ENCODE measurements around the gene CYP46A1. TPM values are rescaled to one million over a fixed set of nuclear protein-coding genes. Genes with fewer than 3 reads are reported as not detected.

Gene CYP46A1
- total and polyA plus RNA-seq, 7 experiments from 2014 or later = 0.02 to 0.34 (median 0.23) TPM; not detected in 1

- Mint-ChIP-seq H3K27me3 (peaks cover 18 to 58% (median 46%) of the 10 kb centered on the region in 5 donors), H3K9me3 (no peaks in the 10 kb centered on the region), H3K4me3 (peak overlapping the region in 1 of 10 donors; percentile 43), H3K4me1 (peaks cover 9 to 30% (median 13%) of the 10 kb centered on the region in 7 donors), H3K27ac (no peak overlapping the region), H3K36me3 (no peaks in the 10 kb centered on the region)
- H3K36me3 ChIP-seq (ENCODE audit: control insufficient read depth in 2 of 3, insufficient read depth in 3 of 3, low read length in 3 of 3) = peaks cover 0 to 5% (median 0%) of the 10 kb centered on the region in 3 experiments
- ChIA-PET POLR2A (interaction anchor here (0.6 kb wide), 1 partner anchor 168 kb away, joined by 3 read pairs; no protein-coding TSS in a partner anchor), CTCF (interaction anchor here (0.6 kb wide), 1 partner anchor 90 kb away, joined by 3 read pairs; no protein-coding TSS in a partner anchor)
- ATAC-seq (no peak), DNase-seq (peak in 1 of 9 donors; percentile 8)
- no peak overlapping the region for H3K27ac ChIP-seq (ENCODE audit: low read depth, low read length)
- intact Hi-C loops (cut with micrococcal nuclease) = loop anchor here in 1 of 2 donors (10.0 kb wide), 1 partner anchor 288 kb away; no protein-coding TSS in a partner anchor
- no peaks in the 10 kb centered on the region for H3K9me3 ChIP-seq (ENCODE audit: control insufficient read depth in 2 of 3, low read length in 3 of 3)
- H3K4me3 ChIP-seq (ENCODE audit: low read length) = no peak overlapping the region
- peaks cover 3 to 4% of the 10 kb centered on the region in 2 donors for H3K27me3 ChIP-seq (ENCODE audit: control insufficient read depth in 2 of 2, insufficient read depth in 2 of 2, low read length in 2 of 2)
- H3K4me1 ChIP-seq (ENCODE audit: control insufficient read depth in 2 of 2, insufficient read depth in 2 of 2, low read length in 2 of 2) = peaks cover 5 to 12% of the 10 kb centered on the region in 2 donors
Observed at GRCh38 chr14:99686557-99687283, 2.6 kb downstream of the CYP46A1 start.

- no peak overlapping the region for H3K4me3 ChIP-seq (ENCODE audit: low read length)
- H3K27me3 ChIP-seq (ENCODE audit: control insufficient read depth in 2 of 2, insufficient read depth in 2 of 2, low read length in 2 of 2) = peaks cover 3 to 4% of the 10 kb centered on the region in 2 donors
- Mint-ChIP-seq H3K4me1 (peaks cover 9 to 29% (median 12%) of the 10 kb centered on the region in 7 donors), H3K36me3 (no peaks in the 10 kb centered on the region), H3K27ac (no peak overlapping the region), H3K9me3 (no peaks in the 10 kb centered on the region), H3K27me3 (peaks cover 22 to 60% (median 46%) of the 10 kb centered on the region in 5 donors), H3K4me3 (no peak overlapping the region)
- H3K9me3 ChIP-seq (ENCODE audit: control insufficient read depth in 2 of 3, low read length in 3 of 3) = no peaks in the 10 kb centered on the region
- H3K27ac ChIP-seq (ENCODE audit: low read depth, low read length) = no peak overlapping the region
- POLR2A ChIA-PET = interaction anchor here (0.6 kb wide), 1 partner anchor 168 kb away, joined by 3 read pairs; no protein-coding TSS in a partner anchor
- CTCF ChIA-PET = interaction anchor here (0.6 to 1.9 kb wide), 4 partner anchors 13 to 208 kb away, joined by 3 to 4 read pairs (median 3); no protein-coding TSS in a partner anchor
- H3K4me1 ChIP-seq (ENCODE audit: control insufficient read depth in 2 of 2, insufficient read depth in 2 of 2, low read length in 2 of 2) = peaks cover 5 to 11% of the 10 kb centered on the region in 2 donors
- ATAC-seq (no peak), DNase-seq (peak in 7 of 9 donors; percentile 11 to 55 (median 44))
- H3K36me3 ChIP-seq (ENCODE audit: control insufficient read depth in 2 of 3, insufficient read depth in 3 of 3, low read length in 3 of 3) = peaks cover 0 to 5% (median 0%) of the 10 kb centered on the region in 3 experiments
- intact Hi-C loops (cut with micrococcal nuclease) = loop anchor here in 1 of 2 donors (10.0 kb wide), 1 partner anchor 287 kb away; no protein-coding TSS in a partner anchor
Observed at GRCh38 chr14:99687284-99688209, 3.4 kb downstream of the CYP46A1 start.

GRCh38 chr14:99688210-99688581, 4.1 kb downstream of the CYP46A1 start:
- Histone ChIP-seq H3K27me3 (ENCODE audit: control insufficient read depth in 2 of 2, insufficient read depth in 2 of 2, low read length in 2 of 2) (peaks cover 3 to 4% of the 10 kb centered on the region in 2 donors), H3K27ac (ENCODE audit: low read depth, low read length) (no peak overlapping the region), H3K36me3 (ENCODE audit: control insufficient read depth in 2 of 3, insufficient read depth in 3 of 3, low read length in 3 of 3) (peaks cover 0 to 5% (median 0%) of the 10 kb centered on the region in 3 experiments), H3K9me3 (ENCODE audit: control insufficient read depth in 2 of 3, low read length in 3 of 3) (no peaks in the 10 kb centered on the region), H3K4me3 (ENCODE audit: low read length) (no peak overlapping the region), H3K4me1 (ENCODE audit: control insufficient read depth in 2 of 2, insufficient read depth in 2 of 2, low read length in 2 of 2) (peaks cover under 1 to 5% of the 10 kb centered on the region in 2 donors)
- peak in 1 of 9 donors; percentile 15 for DNase-seq
- POLR2A ChIA-PET = no interaction called here
- Mint-ChIP-seq H3K4me3 (no peak overlapping the region), H3K9me3 (no peaks in the 10 kb centered on the region), H3K36me3 (no peaks in the 10 kb centered on the region), H3K27ac (no peak overlapping the region), H3K4me1 (peaks cover 5 to 29% (median 9%) of the 10 kb centered on the region in 7 donors), H3K27me3 (peaks cover 22 to 60% (median 49%) of the 10 kb centered on the region in 5 donors)
- CTCF ChIA-PET = interaction anchor here (1.0 to 1.9 kb wide), 2 partner anchors 12 to 19 kb away, joined by 3 to 4 read pairs; no protein-coding TSS in a partner anchor
- intact Hi-C loops (cut with micrococcal nuclease) = loop anchor here in 1 of 2 donors (10.0 kb wide), 1 partner anchor 287 kb away; no protein-coding TSS in a partner anchor
- ATAC-seq = no peak

- no peaks in the 10 kb centered on the region for H3K9me3 Mint-ChIP-seq
- H3K27me3 ChIP-seq (ENCODE audit: control insufficient read depth in 2 of 2, insufficient read depth in 2 of 2, low read length in 2 of 2) = peaks cover 3 to 4% of the 10 kb centered on the region in 2 donors
- peaks cover 22 to 60% (median 49%) of the 10 kb centered on the region in 5 donors for H3K27me3 Mint-ChIP-seq
- H3K36me3 Mint-ChIP-seq = no peaks in the 10 kb centered on the region
- ChIA-PET CTCF (interaction anchor here (0.7 to 1.9 kb wide), 3 partner anchors 11 to 19 kb away, joined by 3 to 4 read pairs (median 3); no protein-coding TSS in a partner anchor), POLR2A (no interaction called here)
- no peak overlapping the region for H3K27ac ChIP-seq (ENCODE audit: low read depth, low read length)
- no peak overlapping the region for H3K4me3 ChIP-seq (ENCODE audit: low read length)
- peak overlapping the region in 2 of 9 donors; percentile 26 to 73 for H3K27ac Mint-ChIP-seq
- DNase-seq (peak in 1 of 9 donors; percentile 15), ATAC-seq (no peak)
- H3K4me1 Mint-ChIP-seq = peaks cover 5 to 29% (median 9%) of the 10 kb centered on the region in 7 donors
- peaks cover 0 to 2% (median 0%) of the 10 kb centered on the region in 3 experiments for H3K36me3 ChIP-seq (ENCODE audit: control insufficient read depth in 2 of 3, insufficient read depth in 3 of 3, low read length in 3 of 3)
- H3K4me3 Mint-ChIP-seq = peak overlapping the region in 1 of 10 donors; percentile 10
- H3K9me3 ChIP-seq (ENCODE audit: control insufficient read depth in 2 of 3, low read length in 3 of 3) = no peaks in the 10 kb centered on the region
- peaks cover 0 to 3% of the 10 kb centered on the region in 2 donors for H3K4me1 ChIP-seq (ENCODE audit: control insufficient read depth in 2 of 2, insufficient read depth in 2 of 2, low read length in 2 of 2)
- intact Hi-C loops (cut with micrococcal nuclease) = loop anchor here in 1 of 2 donors (10.0 kb wide), 1 partner anchor 286 kb away; no protein-coding TSS in a partner anchor
Observed at GRCh38 chr14:99688629-99689028, 4.5 kb downstream of the CYP46A1 start.

GRCh38 chr14:99689266-99690236, 5.5 kb downstream of the CYP46A1 start:
- ATAC-seq = no peak
- intact Hi-C loops (cut with micrococcal nuclease) = loop anchor here in 1 of 2 donors (10.0 kb wide), 1 partner anchor 285 kb away; no protein-coding TSS in a partner anchor
- Histone ChIP-seq H3K4me3 (ENCODE audit: low read length) (no peak overlapping the region), H3K36me3 (ENCODE audit: control insufficient read depth in 2 of 3, insufficient read depth in 3 of 3, low read length in 3 of 3) (no peaks in the 10 kb centered on the region), H3K27me3 (ENCODE audit: control insufficient read depth in 2 of 2, insufficient read depth in 2 of 2, low read length in 2 of 2) (peaks cover 3 to 4% of the 10 kb centered on the region in 2 donors), H3K9me3 (ENCODE audit: control insufficient read depth in 2 of 3, low read length in 3 of 3) (no peaks in the 10 kb centered on the region), H3K27ac (ENCODE audit: low read depth, low read length) (no peak overlapping the region), H3K4me1 (ENCODE audit: control insufficient read depth in 2 of 2, insufficient read depth in 2 of 2, low read length in 2 of 2) (peaks cover 0 to 3% of the 10 kb centered on the region in 2 donors)
- POLR2A ChIA-PET = no interaction called here
- no peak for DNase-seq
- Mint-ChIP-seq H3K27me3 (peaks cover 22 to 60% (median 53%) of the 10 kb centered on the region in 5 donors), H3K4me1 (peaks cover 5 to 29% (median 9%) of the 10 kb centered on the region in 7 donors), H3K27ac (peak overlapping the region in 1 of 9 donors; percentile 73), H3K9me3 (no peaks in the 10 kb centered on the region), H3K4me3 (no peak overlapping the region), H3K36me3 (no peaks in the 10 kb centered on the region)
- CTCF ChIA-PET = interaction anchor here (0.5 to 1.9 kb wide), 3 partner anchors 11 to 557 kb away, joined by 3 to 4 read pairs (median 4); no protein-coding TSS in a partner anchor

All from naive thymus-derived CD4-positive, alpha-beta T cell (primary cell).